ENCODE data around the gene DGKI. TPM values are rescaled to one million over a fixed set of nuclear protein-coding genes. Genes with fewer than 3 reads are reported as not detected.

The DGKI gene
- total RNA-seq, 2 donors from 2014 or later, result 0.04 to 0.64 TPM

- H3K27ac ChIP-seq (ENCODE audit: low read depth, low read length), result no peak overlapping the region
- no peaks in the 10 kb centered on the region for H3K27me3 ChIP-seq (ENCODE audit: control insufficient read depth, insufficient read depth, low read length, poor library complexity, severe bottlenecking)
- WGBS, 2 experiments (ENCODE audit: insufficient coverage in 1 of 2, insufficient read length in 1 of 2), result 71 to 92% methylated on average over 4 of the region's 4 CpGs
- H3K27ac Mint-ChIP-seq, result no peak overlapping the region
- H3K4me3 Mint-ChIP-seq, result no peak overlapping the region
- H3K27me3 Mint-ChIP-seq (ENCODE audit: insufficient read depth), result peaks cover 2% of the 10 kb centered on the region
- H3K4me1 ChIP-seq (ENCODE audit: control insufficient read depth, insufficient read depth, low read length), result no peaks in the 10 kb centered on the region
- H3K9ac ChIP-seq (ENCODE audit: extremely low read depth, low read length, poor library complexity, severe bottlenecking), result no peak overlapping the region
- H3K9me3 Mint-ChIP-seq, result peaks cover 3% of the 10 kb centered on the region
- H3K4me1 Mint-ChIP-seq, result no peaks in the 10 kb centered on the region
- H3K9me3 ChIP-seq (ENCODE audit: control insufficient read depth, low read length), result no peaks in the 10 kb centered on the region
- H3K36me3 ChIP-seq (ENCODE audit: control insufficient read depth, insufficient read depth, low read length), result no peaks in the 10 kb centered on the region
- H3K4me3 ChIP-seq (ENCODE audit: low read length), result no peak overlapping the region
- no peaks in the 10 kb centered on the region for H3K36me3 Mint-ChIP-seq (ENCODE audit: low read depth)
- no peak for TF ChIP-seq CTCF (conservative IDR thresholded peaks at IDR 0.05)
- no peak for DNase-seq
Observed at GRCh38 chr7:137519181-137519691, 327.5 kb downstream of the DGKI start.

GRCh38 chr7:137513091-137513490 is 333.7 kb downstream of the DGKI start:
- no peak overlapping the region for H3K4me3 Mint-ChIP-seq
- no peak overlapping the region for H3K27ac Mint-ChIP-seq

GRCh38 chr7:137507096-137507495 is 339.7 kb downstream of the DGKI start:
- no peak overlapping the region for H3K4me3 Mint-ChIP-seq
- H3K9me3 Mint-ChIP-seq, result no peaks in the 10 kb centered on the region
- H3K27me3 Mint-ChIP-seq (ENCODE audit: insufficient read depth), result peaks cover 2% of the 10 kb centered on the region
- TF ChIP-seq CTCF (conservative IDR thresholded peaks at IDR 0.05), result no peak
- 97% methylated on average over 2 of the region's 2 CpGs; no CpG with 5 or more reads in 1 of the 2 experiments for WGBS, 2 experiments (ENCODE audit: insufficient coverage in 1 of 2, insufficient read length in 1 of 2)
- Histone ChIP-seq H3K27ac (ENCODE audit: low read depth, low read length) (no peak overlapping the region), H3K4me1 (ENCODE audit: control insufficient read depth, insufficient read depth, low read length) (no peaks in the 10 kb centered on the region), H3K9ac (ENCODE audit: extremely low read depth, low read length, poor library complexity, severe bottlenecking) (no peak overlapping the region), H3K27me3 (ENCODE audit: control insufficient read depth, insufficient read depth, low read length, poor library complexity, severe bottlenecking) (no peaks in the 10 kb centered on the region), H3K4me3 (ENCODE audit: low read length) (no peak overlapping the region), H3K9me3 (ENCODE audit: control insufficient read depth, low read length) (no peaks in the 10 kb centered on the region), H3K36me3 (ENCODE audit: control insufficient read depth, insufficient read depth, low read length) (no peaks in the 10 kb centered on the region)
- peaks cover 12% of the 10 kb centered on the region for H3K4me1 Mint-ChIP-seq
- no peaks in the 10 kb centered on the region for H3K36me3 Mint-ChIP-seq (ENCODE audit: low read depth)
- H3K27ac Mint-ChIP-seq, result no peak overlapping the region
- no peak for DNase-seq

More at GRCh38 chr7:137513091-137513490, 333.7 kb downstream of the DGKI start:
- TF ChIP-seq CTCF (conservative IDR thresholded peaks at IDR 0.05), result no peak
- H3K4me3 ChIP-seq (ENCODE audit: low read length), result no peak overlapping the region
- H3K4me1 ChIP-seq (ENCODE audit: control insufficient read depth, insufficient read depth, low read length), result no peaks in the 10 kb centered on the region
- 80 to 83% methylated on average over 1 to 2 of the region's 2 CpGs for WGBS, 2 experiments (ENCODE audit: insufficient coverage in 1 of 2, insufficient read length in 1 of 2)
- H3K36me3 ChIP-seq (ENCODE audit: control insufficient read depth, insufficient read depth, low read length), result no peaks in the 10 kb centered on the region
- Mint-ChIP-seq H3K9me3 (peaks cover 3% of the 10 kb centered on the region), H3K36me3 (ENCODE audit: low read depth) (no peaks in the 10 kb centered on the region), H3K27me3 (ENCODE audit: insufficient read depth) (no peaks in the 10 kb centered on the region), H3K4me1 (peaks cover 5% of the 10 kb centered on the region)
- no peaks in the 10 kb centered on the region for H3K27me3 ChIP-seq (ENCODE audit: control insufficient read depth, insufficient read depth, low read length, poor library complexity, severe bottlenecking)
- no peak overlapping the region for H3K9ac ChIP-seq (ENCODE audit: extremely low read depth, low read length, poor library complexity, severe bottlenecking)
- no peak overlapping the region for H3K27ac ChIP-seq (ENCODE audit: low read depth, low read length)
- no peak for DNase-seq
- no peaks in the 10 kb centered on the region for H3K9me3 ChIP-seq (ENCODE audit: control insufficient read depth, low read length)
